Suprapubic skin (tissue), 3 donors: Measurements from ENCODE around the gene DHX35.

Source experiments
- EP300 ChIP-seq: sonication (generic); formaldehyde crosslinking; IDR thresholded peaks from one replicate; pipeline ENCODE4 v1.6.1; 2017; ENCODE audit warnings: antibody characterized with exemption
- TF ChIP-seq, protein P1 (sequence below), 2 donors: fragments of 200-600 bp in 1 of 2; fragments of 450-650 bp in 1 of 2; sonication (generic) in 1 of 2; IDR thresholded peaks; one replicate each; pipeline ENCODE4 v1.5.1; 2016 to 2019; ENCODE audit warnings: antibody characterized with exemption in 2 of 2, mild to moderate bottlenecking in 1 of 2, moderate library complexity in 1 of 2

DNA sequence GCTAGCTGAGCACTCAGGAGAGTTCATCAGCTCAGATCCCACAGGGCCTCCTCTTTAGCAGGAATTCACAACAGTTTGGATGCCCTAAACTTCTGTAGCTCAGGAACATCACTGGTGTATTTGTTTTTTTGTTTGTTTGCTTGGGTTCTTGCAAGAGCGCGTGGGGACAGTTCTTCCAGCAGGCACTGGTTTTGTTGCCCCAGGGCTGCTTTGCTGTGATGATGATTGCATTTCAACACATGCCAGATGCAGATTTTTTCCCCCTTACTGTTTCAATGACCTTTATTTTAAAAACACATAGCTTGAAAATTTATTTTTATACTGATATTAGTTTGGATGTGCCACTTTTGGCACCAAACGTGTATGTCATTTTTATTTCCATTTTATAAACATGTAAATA is 77.1 kb downstream of the DHX35 start:
- TF ChIP-seq, protein P1, sequence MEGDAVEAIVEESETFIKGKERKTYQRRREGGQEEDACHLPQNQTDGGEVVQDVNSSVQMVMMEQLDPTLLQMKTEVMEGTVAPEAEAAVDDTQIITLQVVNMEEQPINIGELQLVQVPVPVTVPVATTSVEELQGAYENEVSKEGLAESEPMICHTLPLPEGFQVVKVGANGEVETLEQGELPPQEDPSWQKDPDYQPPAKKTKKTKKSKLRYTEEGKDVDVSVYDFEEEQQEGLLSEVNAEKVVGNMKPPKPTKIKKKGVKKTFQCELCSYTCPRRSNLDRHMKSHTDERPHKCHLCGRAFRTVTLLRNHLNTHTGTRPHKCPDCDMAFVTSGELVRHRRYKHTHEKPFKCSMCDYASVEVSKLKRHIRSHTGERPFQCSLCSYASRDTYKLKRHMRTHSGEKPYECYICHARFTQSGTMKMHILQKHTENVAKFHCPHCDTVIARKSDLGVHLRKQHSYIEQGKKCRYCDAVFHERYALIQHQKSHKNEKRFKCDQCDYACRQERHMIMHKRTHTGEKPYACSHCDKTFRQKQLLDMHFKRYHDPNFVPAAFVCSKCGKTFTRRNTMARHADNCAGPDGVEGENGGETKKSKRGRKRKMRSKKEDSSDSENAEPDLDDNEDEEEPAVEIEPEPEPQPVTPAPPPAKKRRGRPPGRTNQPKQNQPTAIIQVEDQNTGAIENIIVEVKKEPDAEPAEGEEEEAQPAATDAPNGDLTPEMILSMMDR (IDR thresholded peaks at IDR 0.05): no peak
- TF ChIP-seq EP300: no peak
